K562 (cell line): ENCODE data around the gene EFNB3. TPM values are rescaled to one million over a fixed set of nuclear protein-coding genes. Genes with fewer than 3 reads are reported as not detected.

Source experiments
- ATAC-seq: fragments of 200-7000 bp; cut with Tn5 transposase; 3 replicates; pipeline ENCODE4 v1.9.1; 2020; ENCODE audit warnings: moderate library complexity
- BruUV-seq: library from RNA; stranded (reverse); fragments of 400-500 nt; replicated peaks from 2 replicates; lab custom pipeline; 2021; lab: Mats Ljungman, UMichigan
- CTCF ChIA-PET: fragments of 300-600 bp; formaldehyde crosslinking; extraction: SDS; loops from one replicate; lab custom pipeline; 2021; ENCODE audit warnings: low intra/inter-chr PET ratio; lab: Yijun Ruan, JAX
- POLR2A ChIA-PET: fragments of 300-600, 350-650 bp; sonication (Branson Sonifier 250); formaldehyde crosslinking; extraction: SDS; loops from one replicate; lab custom pipeline; 2021; ENCODE audit warnings: antibody characterized with exemption, inconsistent platforms; lab: Yijun Ruan, JAX
- DNase-seq, 4 experiments: peaks; one replicate each; pipeline versions ENCODE4 v3.0.0 to v3.0.0-alpha.2; 2011 to 2018; ENCODE audit warnings: low spot score in 3 of 4, mixed read lengths in 3 of 4; ENCODE audit errors: extremely low read depth in 1 of 4
- FAIRE-seq: peaks from 2 replicates; lab custom pipeline; 2011; peaks lifted over from hg19 to GRCh38; lab: Jason Lieb, UNC
- H2AFZ ChIP-seq: 2 replicates; pipeline ENCODE4 v1.6.0; 2011; ENCODE audit warnings: low read depth, low read length, control low read depth, inconsistent platforms
- H3K27ac ChIP-seq: fragments of 200-600 bp; 3 replicates; pipeline ENCODE4 v1.8.0; 2011; ENCODE audit warnings: low read depth, mild to moderate bottlenecking, control low read depth, inconsistent platforms, low read length, moderate library complexity, mixed read lengths; ENCODE audit errors: extremely low read depth
- H3K27me3 ChIP-seq, 2 experiments: fragments of 300-600 bp in 1 of 2; 2 replicates in 1 of 2; 3 replicates in 1 of 2; pipeline versions ENCODE4 v1.6.0 to v1.8.0; 2011; ENCODE audit warnings: inconsistent platforms in 2 of 2, low read length in 2 of 2, mild to moderate bottlenecking in 1 of 2, mixed read lengths in 1 of 2, moderate library complexity in 1 of 2; ENCODE audit not compliant: control insufficient read depth in 2 of 2, insufficient read depth in 2 of 2
- H3K36me3 ChIP-seq: fragments of 300-600 bp; 3 replicates; pipeline ENCODE4 v1.8.0; 2011; ENCODE audit warnings: mild to moderate bottlenecking, low read length, inconsistent platforms; ENCODE audit not compliant: control insufficient read depth, insufficient read depth
- H3K4me1 ChIP-seq, 2 experiments: fragments of 200-600 bp in 1 of 2; replicated peaks in 1 of 2; 2 replicates in 1 of 2; 3 replicates in 1 of 2; pipeline versions ENCODE4 v1.5.1 to v1.8.0; 2011; ENCODE audit warnings: inconsistent platforms in 2 of 2, low read length in 2 of 2, mild to moderate bottlenecking in 1 of 2, mixed read lengths in 1 of 2, moderate library complexity in 1 of 2; ENCODE audit not compliant: control insufficient read depth in 2 of 2, insufficient read depth in 2 of 2
- H3K4me2 ChIP-seq: 2 replicates; pipeline ENCODE4 v1.6.1; 2011; ENCODE audit warnings: low read length, control low read depth, inconsistent platforms, mixed read lengths; ENCODE audit not compliant: insufficient read depth
- H3K4me3 ChIP-seq: fragments of 200-600 bp; sonication (generic), shearing (Covaris generic); 2 replicates; pipeline ENCODE4 v1.5.1; 2016; ENCODE audit warnings: control low read depth, inconsistent platforms
- H3K79me2 ChIP-seq: fragments of 200-600 bp; 3 replicates; pipeline ENCODE4 v1.8.0; 2011; ENCODE audit warnings: low read length, inconsistent platforms; ENCODE audit not compliant: control insufficient read depth, insufficient read depth
- H3K9ac ChIP-seq, 2 experiments: 2 replicates each; pipeline versions ENCODE4 v1.6.0 to v1.6.1; 2011; ENCODE audit warnings: low read depth in 2 of 2, low read length in 2 of 2, control low read depth in 1 of 2, inconsistent platforms in 1 of 2, mild to moderate bottlenecking in 1 of 2, mixed read lengths in 1 of 2; ENCODE audit not compliant: insufficient read depth in 1 of 2
- H3K9me1 ChIP-seq: one replicate; pipeline ENCODE4 v1.6.0; 2011; ENCODE audit warnings: inconsistent platforms, mild to moderate bottlenecking, low read length, moderate library complexity; ENCODE audit not compliant: control insufficient read depth, insufficient read depth
- H3K9me3 ChIP-seq: replicated peaks from 2 replicates; pipeline ENCODE4 v1.5.1; 2011; ENCODE audit warnings: low read depth, low read length, inconsistent platforms; ENCODE audit not compliant: control insufficient read depth, insufficient read depth
- H4K20me1 ChIP-seq: replicated peaks from 2 replicates; pipeline ENCODE4 v1.6.1; 2011; ENCODE audit warnings: low read length, inconsistent platforms, mixed read lengths; ENCODE audit not compliant: control insufficient read depth, insufficient read depth
- DPF2 ChIP-seq: fragments of 450-650 bp; IDR thresholded peaks from 2 replicates; pipeline ENCODE4 v1.6.1; 2016
- ESRRA ChIP-seq: fragments of 450-650 bp; IDR thresholded peaks from 2 replicates; pipeline ENCODE4 v1.6.1; 2014; ENCODE audit warnings: low read depth, mild to moderate bottlenecking, moderate library complexity, borderline replicate concordance
- MAFF ChIP-seq: IDR thresholded peaks from 2 replicates; pipeline ENCODE4 v1.6.1; 2012; ENCODE audit warnings: low read length, improper control_type of control experiment
- MAFG ChIP-seq: fragments of 450-650 bp; conservative IDR thresholded peaks from 2 replicates; pipeline ENCODE4 v1.6.1; 2016; ENCODE audit warnings: missing genetic modification characterization, missing compliant biosample characterization
- MAFK ChIP-seq: IDR thresholded peaks from 2 replicates; pipeline ENCODE4 v1.6.1; 2011; ENCODE audit warnings: low read length, improper control_type of control experiment
- MECOM ChIP-seq: fragments of 250-450 bp; sonication (Bioruptor Pico); IDR thresholded peaks from 2 replicates; pipeline ENCODE4 v1.8.0; 2022; ENCODE audit warnings: inconsistent platforms
- NFE2 ChIP-seq: IDR thresholded peaks from 2 replicates; pipeline ENCODE4 v1.6.1; 2014; ENCODE audit warnings: antibody characterized with exemption, low read depth
- SMAD2 ChIP-seq: fragments of 150-350 bp; IDR thresholded peaks from 2 replicates; pipeline ENCODE4 v1.6.1; 2014; ENCODE audit warnings: low read depth, mild to moderate bottlenecking, low read length
- XRCC5 ChIP-seq: fragments of 200-400 bp; formaldehyde crosslinking; IDR thresholded peaks from 2 replicates; pipeline ENCODE4 v1.6.1; 2017; ENCODE audit warnings: low read depth, mild to moderate bottlenecking, low read length
- ZNF316 ChIP-seq: fragments of 450-650 bp; IDR thresholded peaks from 2 replicates; pipeline ENCODE4 v1.6.1; 2016
- WGBS: fragments of 100-300 bp; shearing (Covaris generic); methylation state at CpG from one replicate; pipeline ENCODE4 v1.1.6; 2016; ENCODE audit warnings: low coverage, mixed read lengths; ENCODE audit not compliant: insufficient coverage; ENCODE audit errors: missing lambda C conversion rate; 5-methylcytosine and 5-hydroxymethylcytosine counted together
- in situ Hi-C: fragments of 300-500 bp; cut with MboI; formaldehyde crosslinking; loops from 4 replicates; pipeline ENCODE4 v1.15.0; 2018; ENCODE audit warnings: inconsistent platforms, mixed read lengths
- intact Hi-C: fragments of 100-400 bp; cut with micrococcal nuclease; formaldehyde crosslinking; loops from 2 replicates; pipeline ENCODE4 v1.14.2; 2022
- polyA plus RNA-seq, 8 experiments: library from polyadenylated mRNA; depleted of rRNA in 4 of 8; stranded (reverse) in 5 of 8; unstranded in 3 of 8; fragments of >200 nt; fragmentation: Nextera tagmentation in 2 of 8; fragmentation: Illumina TruSeq in 1 of 8; extraction: Ambion mirVana in 2 of 8; extraction: Trizol in 1 of 8; gene quantifications; 2 replicates each; pipeline versions ENCODE4 v1.2.1 to v1.2.3, GENCODE V29; 2011 to 2014; ENCODE audit warnings: inconsistent platforms in 1 of 8, missing spikeins in 1 of 8
- total RNA-seq, 7 experiments: library from RNA; depleted of rRNA in 6 of 7; stranded (reverse); fragments of >200 nt in 6 of 7; fragmentation: Illumina TruSeq in 2 of 7; extraction: Trizol in 2 of 7; gene quantifications; 2 replicates each; pipeline versions ENCODE4 v1.2.1 to v1.2.3, GENCODE V29; 2011 to 2021; ENCODE audit warnings: low replicate concordance in 1 of 7
- TF ChIP-seq, protein P1 (sequence below), 2 experiments: fragments of 450-650 bp; conservative IDR thresholded peaks; 2 replicates each; pipeline ENCODE4 v1.6.1; 2017; ENCODE audit warnings: mild to moderate bottlenecking in 2 of 2, moderate library complexity in 2 of 2
- TF ChIP-seq, protein P2 (sequence below): fragments of 450-650 bp; IDR thresholded peaks from 2 replicates; pipeline ENCODE4 v1.6.1; 2016; ENCODE audit warnings: low read depth, mild to moderate bottlenecking, moderate library complexity
- TF ChIP-seq, protein P3 (sequence below): sonication (generic); formaldehyde crosslinking; IDR thresholded peaks from 2 replicates; pipeline ENCODE4 v1.8.1; 2023; ENCODE audit warnings: mild to moderate bottlenecking, missing genetic modification reagents

EFNB3 gene
- total and polyA plus RNA-seq, 9 of the 15 experiments (the other 6 are each of a cell fraction or from before 2014, with no cell fraction given) = not detected

DNA sequence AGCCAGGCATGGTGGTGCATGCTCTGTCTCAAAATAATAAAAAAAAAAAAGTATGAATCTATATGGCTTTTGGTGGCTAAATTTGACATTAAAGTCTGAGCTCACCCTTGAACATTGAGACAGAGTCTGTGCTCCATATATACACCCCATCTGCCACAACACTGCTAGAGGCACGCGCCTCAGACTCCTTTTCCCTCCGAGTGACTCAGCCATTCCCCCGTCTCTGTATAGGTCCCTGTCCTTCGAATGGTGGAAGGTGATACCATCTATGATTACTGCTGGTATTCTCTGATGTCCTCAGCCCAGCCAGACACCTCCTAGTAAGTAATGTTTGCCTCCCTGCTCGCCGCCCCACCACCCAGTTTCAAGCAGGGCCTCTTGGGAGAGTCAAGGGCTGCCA is 4.5 kb upstream of the EFNB3 start:
- intact Hi-C loops (no loop called here), in situ Hi-C loops (no loop called here)
- no peak overlapping the region for H3K4me2 ChIP-seq
- H3K27ac ChIP-seq = no peak overlapping the region; the same call in 2 of the 3 replicates
- peaks cover 5 to 21% of the 10 kb centered on the region in 2 experiments; a peak in 3 of 5 replicates for H3K4me1 ChIP-seq
- CTCF ChIA-PET = no interaction called here
- H3K9ac ChIP-seq = peak overlapping the region in 1 of 2 experiments; percentile 2; a peak in 1 of 4 replicates
- no peaks in the 10 kb centered on the region for H3K9me1 ChIP-seq
- POLR2A ChIA-PET = interaction anchor here (0.5 to 7.6 kb wide), 2 partner anchors 12 to 231 kb away, joined by 3 to 67 read pairs; partner anchors contain the start of genes CNTROB, TP53, TRAPPC1 and WRAP53
- H2AFZ ChIP-seq = no peak overlapping the region
- no TSS peak for BruUV-seq
- peaks cover under 1% of the 10 kb centered on the region in 2 experiments; a peak in 1 of 5 replicates for H3K27me3 ChIP-seq
- H4K20me1 ChIP-seq = no peaks in the 10 kb centered on the region
- ATAC-seq = peak; percentile 82
- no peaks in the 10 kb centered on the region for H3K79me2 ChIP-seq
- FAIRE-seq = peak; percentile 49
- H3K9me3 ChIP-seq = no peaks in the 10 kb centered on the region
- no peak overlapping the region for H3K4me3 ChIP-seq
- DNase-seq = peak; percentile 30 to 59 (median 40)
- peaks cover 9% of the 10 kb centered on the region; the same call in 1 of the 3 replicates for H3K36me3 ChIP-seq
- 2% methylated on average over 5 of the region's 7 CpGs for WGBS
- TF ChIP-seq DPF2 (peak; percentile 31; the same call in 1 of the 2 replicates), MECOM (peak; percentile 92), NFE2 (peak; percentile 87), ESRRA (no peak), MAFK (peak; percentile 28; the same call in 1 of the 2 replicates), MAFG (peak; percentile 55; the same call in 1 of the 2 replicates), SMAD2 (no peak), ZNF316 (peak; percentile 57; the same call in 1 of the 2 replicates), MAFF (peak; percentile 48; the same call in 1 of the 2 replicates), XRCC5 (no peak)
- TF ChIP-seq, protein P1, sequence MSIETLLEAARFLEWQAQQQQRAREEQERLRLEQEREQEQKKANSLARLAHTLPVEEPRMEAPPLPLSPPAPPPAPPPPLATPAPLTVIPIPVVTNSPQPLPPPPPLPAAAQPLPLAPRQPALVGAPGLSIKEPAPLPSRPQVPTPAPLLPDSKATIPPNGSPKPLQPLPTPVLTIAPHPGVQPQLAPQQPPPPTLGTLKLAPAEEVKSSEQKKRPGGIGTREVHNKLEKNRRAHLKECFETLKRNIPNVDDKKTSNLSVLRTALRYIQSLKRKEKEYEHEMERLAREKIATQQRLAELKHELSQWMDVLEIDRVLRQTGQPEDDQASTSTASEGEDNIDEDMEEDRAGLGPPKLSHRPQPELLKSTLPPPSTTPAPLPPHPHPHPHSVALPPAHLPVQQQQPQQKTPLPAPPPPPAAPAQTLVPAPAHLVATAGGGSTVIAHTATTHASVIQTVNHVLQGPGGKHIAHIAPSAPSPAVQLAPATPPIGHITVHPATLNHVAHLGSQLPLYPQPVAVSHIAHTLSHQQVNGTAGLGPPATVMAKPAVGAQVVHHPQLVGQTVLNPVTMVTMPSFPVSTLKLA (conservative IDR thresholded peaks at IDR 0.05) = no peak
- TF ChIP-seq, protein P2, sequence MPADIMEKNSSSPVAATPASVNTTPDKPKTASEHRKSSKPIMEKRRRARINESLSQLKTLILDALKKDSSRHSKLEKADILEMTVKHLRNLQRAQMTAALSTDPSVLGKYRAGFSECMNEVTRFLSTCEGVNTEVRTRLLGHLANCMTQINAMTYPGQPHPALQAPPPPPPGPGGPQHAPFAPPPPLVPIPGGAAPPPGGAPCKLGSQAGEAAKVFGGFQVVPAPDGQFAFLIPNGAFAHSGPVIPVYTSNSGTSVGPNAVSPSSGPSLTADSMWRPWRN = 0 out of 2 replicates have a peak, but pooled peaks have one; percentile 25
- TF ChIP-seq, protein P3, sequence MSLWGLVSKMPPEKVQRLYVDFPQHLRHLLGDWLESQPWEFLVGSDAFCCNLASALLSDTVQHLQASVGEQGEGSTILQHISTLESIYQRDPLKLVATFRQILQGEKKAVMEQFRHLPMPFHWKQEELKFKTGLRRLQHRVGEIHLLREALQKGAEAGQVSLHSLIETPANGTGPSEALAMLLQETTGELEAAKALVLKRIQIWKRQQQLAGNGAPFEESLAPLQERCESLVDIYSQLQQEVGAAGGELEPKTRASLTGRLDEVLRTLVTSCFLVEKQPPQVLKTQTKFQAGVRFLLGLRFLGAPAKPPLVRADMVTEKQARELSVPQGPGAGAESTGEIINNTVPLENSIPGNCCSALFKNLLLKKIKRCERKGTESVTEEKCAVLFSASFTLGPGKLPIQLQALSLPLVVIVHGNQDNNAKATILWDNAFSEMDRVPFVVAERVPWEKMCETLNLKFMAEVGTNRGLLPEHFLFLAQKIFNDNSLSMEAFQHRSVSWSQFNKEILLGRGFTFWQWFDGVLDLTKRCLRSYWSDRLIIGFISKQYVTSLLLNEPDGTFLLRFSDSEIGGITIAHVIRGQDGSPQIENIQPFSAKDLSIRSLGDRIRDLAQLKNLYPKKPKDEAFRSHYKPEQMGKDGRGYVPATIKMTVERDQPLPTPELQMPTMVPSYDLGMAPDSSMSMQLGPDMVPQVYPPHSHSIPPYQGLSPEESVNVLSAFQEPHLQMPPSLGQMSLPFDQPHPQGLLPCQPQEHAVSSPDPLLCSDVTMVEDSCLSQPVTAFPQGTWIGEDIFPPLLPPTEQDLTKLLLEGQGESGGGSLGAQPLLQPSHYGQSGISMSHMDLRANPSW (CRISPR knock-in tag) = no peak
